Neuron (in vitro differentiated cells): ENCODE data around the gene LRRC8D.

ENCODE experiments used
- H2AFZ ChIP-seq: one replicate; pipeline ENCODE4 v1.6.1; 2013; ENCODE audit warnings: low read depth, mild to moderate bottlenecking, inconsistent platforms, low read length, moderate library complexity
- H3K27me3 ChIP-seq: one replicate; pipeline ENCODE4 v1.6.1; 2013; ENCODE audit warnings: low read length; ENCODE audit not compliant: insufficient read depth
- H3K36me3 ChIP-seq: one replicate; pipeline ENCODE4 v1.6.1; 2013; ENCODE audit warnings: low read length; ENCODE audit not compliant: insufficient read depth
- H3K4me1 ChIP-seq: one replicate; pipeline ENCODE4 v1.6.1; 2013; ENCODE audit warnings: low read length; ENCODE audit not compliant: insufficient read depth
- H3K4me3 ChIP-seq: 2 replicates; pipeline ENCODE4 v1.5.1; 2013; ENCODE audit warnings: mild to moderate bottlenecking, low read length, moderate library complexity
- H3K9me3 ChIP-seq: one replicate; pipeline ENCODE4 v1.6.1; 2013; ENCODE audit warnings: low read length

Gene LRRC8D

DNA sequence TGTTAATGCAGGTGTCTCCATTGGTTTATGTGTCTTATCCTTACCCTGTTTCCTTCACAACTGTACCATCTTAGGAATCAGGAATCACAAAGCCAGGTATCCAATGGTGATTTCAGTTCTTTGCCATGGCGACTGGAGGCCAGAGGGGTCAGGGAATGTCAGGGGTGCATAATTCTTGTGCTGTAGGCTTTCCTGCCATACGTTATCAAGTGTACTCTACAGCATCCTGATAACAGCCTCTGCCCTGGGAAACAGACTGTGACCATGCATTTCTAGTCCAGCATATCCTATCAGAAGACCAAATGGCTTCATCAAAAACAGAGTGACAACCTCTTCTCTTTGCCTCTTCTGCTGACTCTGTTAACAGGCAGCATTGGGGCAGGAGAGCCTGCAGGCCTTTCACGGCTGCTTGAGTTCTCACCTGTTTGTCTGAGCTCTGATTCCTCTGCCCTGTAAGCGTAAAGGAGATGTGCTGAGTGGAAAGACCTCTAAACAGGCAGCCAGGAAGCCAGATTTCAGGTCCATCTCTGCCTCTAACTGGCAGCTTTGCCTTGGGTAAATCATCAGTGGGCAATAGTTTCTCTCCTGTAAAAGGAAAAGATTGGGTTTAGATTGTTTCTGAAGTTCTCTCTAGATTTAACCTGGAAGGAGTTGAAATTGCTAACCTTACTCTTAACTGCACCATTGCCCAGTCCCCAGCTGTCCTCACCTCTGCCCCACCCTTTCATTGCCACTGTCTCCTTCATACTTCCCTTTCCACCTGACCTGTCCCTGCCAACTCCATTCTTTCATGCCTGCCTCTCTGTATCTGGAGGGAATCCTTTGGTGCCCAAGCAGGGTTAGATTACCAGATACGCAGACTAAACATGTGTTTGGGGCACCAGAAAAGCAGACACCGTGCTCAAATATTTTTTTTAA is 80.2 kb downstream of the LRRC8D start:
- Histone ChIP-seq H3K4me3 (no peak overlapping the region), H3K27me3 (no peaks in the 10 kb centered on the region), H3K36me3 (peaks cover 20% of the 10 kb centered on the region), H3K4me1 (peaks cover 25% of the 10 kb centered on the region), H3K9me3 (peaks cover 2% of the 10 kb centered on the region), H2AFZ (no peak overlapping the region)

DNA sequence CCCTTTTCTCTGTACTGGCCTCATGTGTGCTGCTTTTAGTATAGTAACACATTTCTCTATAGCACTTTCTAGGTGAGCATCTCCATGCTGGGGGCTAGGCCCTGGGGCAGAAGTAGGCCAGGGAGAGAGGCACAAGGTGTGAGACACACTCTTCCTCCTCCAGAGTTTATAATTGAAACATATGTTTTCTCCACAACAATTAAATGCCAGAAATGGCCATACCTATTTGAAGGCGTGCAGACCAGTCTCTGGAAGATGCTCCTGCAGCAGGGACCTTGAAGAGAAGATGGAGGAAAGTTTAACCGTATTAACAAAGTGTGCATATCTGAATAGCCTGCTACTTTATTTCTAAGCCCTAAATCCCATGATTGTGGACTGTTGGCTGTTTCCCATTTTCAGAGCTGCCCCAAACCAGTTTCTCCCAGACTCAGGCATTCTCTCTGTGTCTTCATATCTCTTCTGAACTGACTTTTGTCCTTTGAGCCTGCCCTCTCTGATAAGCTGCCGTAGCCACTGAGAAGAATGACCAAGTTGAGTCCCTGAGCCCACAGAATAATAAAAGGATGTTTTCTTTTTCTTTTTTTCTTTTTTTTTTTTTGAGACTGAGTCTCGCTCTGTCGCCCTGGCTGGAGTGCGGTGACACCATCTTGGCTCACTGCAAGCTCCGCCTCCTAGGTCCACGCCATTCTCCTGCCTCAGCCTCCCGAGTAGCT is 81.3 kb downstream of the LRRC8D start:
- H3K9me3 ChIP-seq = peaks cover 2% of the 10 kb centered on the region
- H3K4me1 ChIP-seq = peaks cover 36% of the 10 kb centered on the region
- H3K36me3 ChIP-seq = peaks cover 17% of the 10 kb centered on the region
- H2AFZ ChIP-seq = no peak overlapping the region
- no peak overlapping the region for H3K4me3 ChIP-seq
- H3K27me3 ChIP-seq = no peaks in the 10 kb centered on the region

DNA sequence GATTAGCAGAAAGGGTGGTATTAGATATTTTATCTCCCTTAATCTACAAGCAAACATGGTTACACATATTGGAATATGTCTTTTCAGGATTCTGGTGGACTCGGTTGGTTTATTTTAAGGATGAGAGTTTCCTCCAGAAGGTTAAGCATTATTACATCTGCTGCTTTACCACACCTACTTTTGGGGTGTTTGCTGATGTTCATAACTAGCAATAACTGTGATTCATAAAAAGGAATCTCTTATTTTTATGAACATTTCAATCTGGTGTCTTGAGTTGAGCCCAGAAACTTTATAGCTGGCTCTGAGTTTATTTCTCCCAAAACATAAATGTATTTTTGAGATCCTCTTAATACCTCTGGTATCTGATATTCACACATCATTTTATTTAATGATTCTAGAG is 82.7 kb downstream of the LRRC8D start:
- Histone ChIP-seq H3K4me3 (no peak overlapping the region), H3K9me3 (no peaks in the 10 kb centered on the region), H3K36me3 (peaks cover 18% of the 10 kb centered on the region), H3K27me3 (no peaks in the 10 kb centered on the region), H2AFZ (no peak overlapping the region), H3K4me1 (peaks cover 39% of the 10 kb centered on the region)

DNA sequence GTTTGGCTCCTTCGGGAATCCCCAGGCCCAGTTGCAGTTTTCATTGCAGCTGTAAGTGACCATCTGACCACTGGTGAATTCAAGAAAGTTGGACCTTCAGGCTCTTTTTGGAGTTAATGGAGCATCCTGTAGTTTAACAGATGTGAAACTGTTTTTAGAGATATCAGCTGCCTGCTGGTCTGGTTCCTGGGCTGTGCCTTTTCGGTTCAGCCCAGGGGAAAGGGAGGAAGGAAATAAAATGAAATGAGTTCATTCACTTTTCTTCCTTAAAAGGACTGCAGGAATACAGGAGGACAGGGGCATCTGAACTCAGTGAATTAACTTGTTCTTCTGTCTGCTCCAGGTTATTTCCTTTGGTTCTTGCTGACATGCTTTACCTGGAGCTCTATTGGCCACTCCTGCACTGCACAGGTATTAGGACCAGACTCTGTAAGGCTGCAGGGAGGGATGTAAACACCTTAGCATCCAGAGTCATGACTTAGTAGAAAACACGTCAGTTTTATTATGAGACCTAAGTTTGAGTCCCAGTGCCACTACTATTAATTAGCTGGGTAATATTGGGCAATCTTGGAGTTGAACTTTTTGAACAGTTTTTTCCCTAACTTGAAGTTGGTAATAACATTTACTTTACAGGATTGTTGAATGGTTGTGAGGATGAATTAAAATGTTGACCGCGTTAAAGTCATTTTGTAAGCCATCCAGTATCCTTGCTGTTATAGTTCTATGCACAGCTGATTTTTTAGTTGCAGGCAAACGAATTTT is 83.6 kb downstream of the LRRC8D start:
- Histone ChIP-seq H3K4me1 (peaks cover 37% of the 10 kb centered on the region), H2AFZ (no peak overlapping the region), H3K36me3 (peaks cover 16% of the 10 kb centered on the region), H3K4me3 (no peak overlapping the region), H3K9me3 (no peaks in the 10 kb centered on the region), H3K27me3 (no peaks in the 10 kb centered on the region)

DNA sequence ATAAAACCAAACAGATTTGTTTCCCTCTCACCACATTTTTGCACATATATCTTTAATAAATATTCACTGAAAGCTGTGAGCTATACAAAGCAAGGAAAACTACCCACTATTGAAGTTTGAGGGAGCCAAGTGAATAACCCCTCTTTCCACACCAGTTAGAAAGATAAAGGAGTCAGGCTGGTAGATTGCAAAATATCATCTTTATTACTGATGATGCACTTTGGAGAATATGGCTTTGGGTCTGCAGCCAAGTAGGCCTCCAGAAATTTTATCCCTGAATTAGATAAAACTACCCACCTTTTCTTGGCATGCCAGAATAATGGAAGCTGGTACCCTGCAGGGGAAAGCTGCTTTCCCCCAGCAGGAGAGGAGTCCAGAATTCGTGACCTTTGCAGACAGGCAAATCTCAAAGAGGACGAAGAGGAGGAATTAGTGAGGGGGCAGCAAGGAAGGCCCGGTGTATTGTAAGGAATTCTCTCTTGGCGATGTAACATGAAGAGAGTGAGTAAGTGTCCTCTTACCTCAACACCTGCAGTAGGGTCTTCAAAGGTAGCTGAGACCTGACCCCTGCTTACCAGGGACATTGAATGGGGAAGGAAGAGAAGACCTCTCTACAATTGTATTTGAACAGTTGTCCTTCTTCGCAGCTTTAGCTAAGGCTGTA is 84.7 kb downstream of the LRRC8D start:
- no peaks in the 10 kb centered on the region for H3K9me3 ChIP-seq
- H3K27me3 ChIP-seq = no peaks in the 10 kb centered on the region
- H3K4me1 ChIP-seq = peaks cover 42% of the 10 kb centered on the region
- H3K36me3 ChIP-seq = peaks cover 16% of the 10 kb centered on the region
- H2AFZ ChIP-seq = no peak overlapping the region
- no peak overlapping the region for H3K4me3 ChIP-seq

DNA sequence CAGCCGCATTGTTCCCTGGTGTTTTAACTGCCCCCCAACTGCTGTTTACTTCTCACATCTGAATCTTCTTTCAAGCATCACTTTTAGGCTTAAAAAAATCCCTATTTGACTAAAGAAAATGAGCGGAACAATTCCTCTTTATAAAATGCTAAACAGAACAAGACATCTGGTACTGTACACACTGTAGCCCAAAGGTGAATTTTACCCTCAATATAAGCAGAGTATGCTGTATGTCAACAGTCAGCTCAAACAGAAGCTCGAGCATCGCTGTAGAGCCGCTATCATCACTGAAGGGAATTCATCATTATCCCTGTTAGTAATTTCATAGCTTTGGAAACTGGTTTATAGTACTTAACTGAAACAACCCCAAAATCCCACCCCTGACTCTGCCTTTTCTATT is 85.3 kb downstream of the LRRC8D start:
- H3K4me3 ChIP-seq = no peak overlapping the region
- no peaks in the 10 kb centered on the region for H3K27me3 ChIP-seq
- peaks cover 42% of the 10 kb centered on the region for H3K4me1 ChIP-seq
- H2AFZ ChIP-seq = no peak overlapping the region
- peaks cover 16% of the 10 kb centered on the region for H3K36me3 ChIP-seq
- H3K9me3 ChIP-seq = no peaks in the 10 kb centered on the region

DNA sequence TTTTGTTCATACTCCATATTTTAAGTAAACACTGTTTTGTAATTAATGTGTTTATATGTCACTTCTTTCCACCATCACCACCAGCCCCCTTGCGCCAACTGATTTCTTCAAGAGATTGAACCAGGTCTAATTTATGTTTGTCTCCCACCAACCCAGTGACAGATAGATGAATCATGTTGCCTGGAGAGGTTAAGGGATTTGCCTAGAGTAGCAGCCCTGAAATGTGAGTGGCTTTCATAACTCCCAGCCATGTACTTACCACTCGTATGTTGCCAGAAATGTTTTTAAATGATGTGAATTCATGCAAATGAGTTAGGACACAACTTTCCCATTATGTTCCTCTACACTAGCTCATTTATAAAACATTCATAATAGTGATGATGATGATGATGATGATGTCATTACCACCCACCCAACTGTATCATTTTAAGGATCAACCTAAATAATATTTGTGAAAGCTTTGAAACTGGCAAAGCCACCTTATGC is 86.9 kb downstream of the LRRC8D start:
- H3K9me3 ChIP-seq = no peaks in the 10 kb centered on the region
- peaks cover 16% of the 10 kb centered on the region for H3K36me3 ChIP-seq
- no peaks in the 10 kb centered on the region for H3K27me3 ChIP-seq
- H3K4me3 ChIP-seq = no peak overlapping the region
- H2AFZ ChIP-seq = no peak overlapping the region
- peaks cover 43% of the 10 kb centered on the region for H3K4me1 ChIP-seq

DNA sequence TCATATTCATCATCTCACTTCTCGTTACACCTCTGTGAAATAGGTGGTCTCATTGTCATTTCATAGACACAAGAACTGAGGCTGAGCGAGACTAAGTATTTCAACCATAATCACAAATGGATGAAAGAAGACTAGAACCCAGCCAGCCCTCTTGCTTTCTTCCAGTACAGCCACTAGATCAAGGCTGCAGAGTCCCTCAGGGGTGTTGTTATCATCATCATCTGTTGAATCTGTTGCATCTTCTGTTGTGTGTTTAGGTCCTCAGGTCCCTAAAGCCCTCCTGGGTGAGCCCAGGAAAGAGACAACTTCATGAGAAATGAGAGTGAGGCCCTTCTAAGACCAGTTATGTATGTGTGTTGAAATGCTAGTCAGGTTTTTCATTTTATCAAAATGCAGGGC is 87.4 kb downstream of the LRRC8D start:
- H2AFZ ChIP-seq = no peak overlapping the region
- H3K27me3 ChIP-seq = no peaks in the 10 kb centered on the region
- H3K36me3 ChIP-seq = peaks cover 13% of the 10 kb centered on the region
- peaks cover 43% of the 10 kb centered on the region for H3K4me1 ChIP-seq
- no peaks in the 10 kb centered on the region for H3K9me3 ChIP-seq
- no peak overlapping the region for H3K4me3 ChIP-seq

DNA sequence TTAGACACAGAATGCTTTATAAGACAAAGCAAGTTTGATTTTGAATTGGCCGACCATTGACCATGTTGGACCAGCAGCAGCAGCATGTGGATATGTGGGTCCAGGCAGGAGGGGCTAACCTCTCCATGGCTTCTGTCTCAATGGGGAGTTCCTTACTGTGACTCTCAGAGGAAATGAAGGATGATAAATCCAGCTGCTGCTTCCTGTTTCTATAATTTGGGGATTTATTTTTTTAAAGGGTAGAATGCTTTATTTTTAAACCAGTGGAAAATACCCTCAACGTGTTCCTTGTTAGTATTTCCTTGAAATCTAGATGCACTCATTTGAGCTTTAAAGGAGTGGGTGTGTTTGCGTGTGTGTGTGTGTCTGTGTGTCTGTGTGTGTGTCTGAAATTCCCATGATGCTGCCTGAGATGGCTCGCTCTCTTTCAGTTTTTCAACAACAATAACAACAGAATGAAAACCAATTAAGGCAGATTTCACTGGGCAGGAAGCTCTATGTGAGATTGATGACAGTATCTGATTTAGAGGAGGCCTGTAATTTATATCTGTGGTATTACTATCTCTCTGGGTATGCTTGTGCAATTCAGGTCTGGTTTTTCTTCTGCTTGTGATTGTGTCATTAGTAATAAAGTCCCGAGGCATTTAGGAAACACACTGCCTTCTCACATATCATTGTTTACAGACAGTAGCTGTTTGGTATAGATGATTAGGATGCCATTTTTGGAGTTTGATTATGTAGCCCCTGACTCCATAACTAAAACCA is 88.0 kb downstream of the LRRC8D start:
- Histone ChIP-seq H3K9me3 (no peaks in the 10 kb centered on the region), H3K36me3 (peaks cover 13% of the 10 kb centered on the region), H2AFZ (no peak overlapping the region), H3K4me3 (no peak overlapping the region), H3K27me3 (no peaks in the 10 kb centered on the region), H3K4me1 (peaks cover 43% of the 10 kb centered on the region)

DNA sequence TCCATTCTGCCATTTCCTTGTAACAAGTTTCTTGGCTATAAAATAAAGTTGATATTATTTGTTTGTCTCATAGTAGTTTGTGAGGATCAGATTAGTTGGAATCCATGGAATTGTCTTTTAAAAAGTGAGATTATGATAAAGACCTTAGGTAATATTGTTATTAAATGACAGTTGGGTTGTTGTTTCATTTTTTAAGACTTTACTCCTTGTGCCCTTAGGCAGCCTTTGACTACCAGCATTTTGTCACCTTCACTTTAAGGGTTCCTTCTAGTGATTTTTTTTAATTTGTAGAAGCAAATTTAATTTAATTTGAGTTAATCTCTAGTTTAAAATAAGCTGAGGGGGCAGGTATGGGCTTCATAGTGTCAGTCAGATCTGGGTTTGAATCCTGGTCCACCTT is 89.4 kb downstream of the LRRC8D start:
- no peak overlapping the region for H2AFZ ChIP-seq
- H3K9me3 ChIP-seq = no peaks in the 10 kb centered on the region
- no peak overlapping the region for H3K4me3 ChIP-seq
- peaks cover 43% of the 10 kb centered on the region for H3K4me1 ChIP-seq
- peaks cover 6% of the 10 kb centered on the region for H3K36me3 ChIP-seq
- H3K27me3 ChIP-seq = no peaks in the 10 kb centered on the region

DNA sequence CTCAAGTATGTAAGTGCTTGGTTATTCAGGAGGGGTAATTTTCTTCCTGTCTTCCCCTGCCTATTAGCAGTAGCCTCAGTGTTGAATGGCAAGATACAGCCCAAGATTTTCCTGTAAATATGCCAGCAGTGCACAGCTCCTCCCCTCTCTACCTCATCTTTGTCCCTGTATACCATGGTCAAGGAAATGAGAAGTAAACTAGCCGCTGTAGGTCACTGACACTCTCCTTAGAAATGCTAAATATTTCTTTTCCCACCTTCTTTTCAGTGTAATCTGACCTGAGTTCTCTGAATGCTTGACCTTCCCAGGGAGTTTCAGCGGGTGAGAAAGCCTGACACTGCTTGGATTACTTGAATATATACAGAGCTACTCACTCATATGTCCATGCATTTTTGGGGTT is 89.9 kb downstream of the LRRC8D start:
- no peak overlapping the region for H2AFZ ChIP-seq
- H3K4me1 ChIP-seq = peaks cover 38% of the 10 kb centered on the region
- no peaks in the 10 kb centered on the region for H3K27me3 ChIP-seq
- peaks cover 5% of the 10 kb centered on the region for H3K36me3 ChIP-seq
- no peak overlapping the region for H3K4me3 ChIP-seq
- H3K9me3 ChIP-seq = no peaks in the 10 kb centered on the region
